AG20443 (cell line): ENCODE measurements around the gene LRRC4B.
"Not testable (repeated sequence)": the region's sequence is repeated elsewhere in the genome, so short reads cannot be mapped to it uniquely, and the experiment has no call there.

Experiments
- DNase-seq: peaks from one replicate; pipeline ENCODE4 v3.0.0; 2012; ENCODE audit warnings: low spot score, mixed read lengths

The LRRC4B gene

GRCh38 chr19:50552540-50552939 is 15.7 kb downstream of the LRRC4B start:
- no peak for DNase-seq

- DNase-seq: no peak
Measured at GRCh38 chr19:50551715-50552187, 16.5 kb downstream of the LRRC4B start.

GRCh38 chr19:50551034-50551714 is 17.1 kb downstream of the LRRC4B start:
- DNase-seq: no peak

- DNase-seq: no peak
Measured at GRCh38 chr19:50550594-50550966, 17.7 kb downstream of the LRRC4B start.

GRCh38 chr19:50549927-50550593 is 18.2 kb downstream of the LRRC4B start:
- no peak for DNase-seq

- no peak for DNase-seq
Measured at GRCh38 chr19:50549059-50549926, 18.9 kb downstream of the LRRC4B start.

- no peak for DNase-seq
Measured at GRCh38 chr19:50548191-50549058, 19.8 kb downstream of the LRRC4B start.

- no peak for DNase-seq
Measured at GRCh38 chr19:50547385-50548190, 20.6 kb downstream of the LRRC4B start.

GRCh38 chr19:50546527-50547221 is 21.6 kb downstream of the LRRC4B start:
- no peak for DNase-seq

- DNase-seq: no peak
Measured at GRCh38 chr19:50542943-50543342, 25.3 kb downstream of the LRRC4B start.

GRCh38 chr19:50537769-50538230 is 30.4 kb downstream of the LRRC4B start:
- peak; percentile 92 for DNase-seq

- no peak for DNase-seq
Measured at GRCh38 chr19:50537306-50537685, 30.9 kb downstream of the LRRC4B start.

GRCh38 chr19:50536662-50537305 is 31.5 kb downstream of the LRRC4B start:
- DNase-seq: no peak

- DNase-seq: no peak
Measured at GRCh38 chr19:50535672-50536187, 32.5 kb downstream of the LRRC4B start.

GRCh38 chr19:50534478-50534877 is 33.8 kb downstream of the LRRC4B start:
- no peak for DNase-seq

- DNase-seq: no peak
Measured at GRCh38 chr19:50532952-50533351, 35.3 kb downstream of the LRRC4B start.

GRCh38 chr19:50531171-50531612 is 37.0 kb downstream of the LRRC4B start:
- no peak for DNase-seq

- not testable (repeated sequence) for DNase-seq
Measured at GRCh38 chr19:50528052-50528451, 40.2 kb downstream of the LRRC4B start.

GRCh38 chr19:50522881-50523280 is 45.4 kb downstream of the LRRC4B start:
- DNase-seq: no peak
